Dedifferentiated amniotic fluid mesenchymal stem cell (primary cell): ENCODE data around the gene TEK.
A peak's percentile ranks its signal among the peaks of the same experiment; 100 is the strongest.

ENCODE experiments used
- DNase-seq: peaks from one replicate; pipeline ENCODE4 v3.0.0-alpha.2; 2016; ENCODE audit errors: extremely low spot score

Gene TEK

GRCh38 chr9:27212621-27213020, 103.6 kb downstream of the TEK start:
- DNase-seq: no peak

GRCh38 chr9:27227192-27227591, 118.2 kb downstream of the TEK start:
- no peak for DNase-seq

GRCh38 chr9:27239648-27240047, 130.6 kb downstream of the TEK start:
- peak; percentile 6 for DNase-seq

- peak; percentile 44 for DNase-seq
Observed at GRCh38 chr9:27247756-27248155, 138.7 kb downstream of the TEK start.

- no peak for DNase-seq
Observed at GRCh38 chr9:27248702-27249101, 139.7 kb downstream of the TEK start.

- no peak for DNase-seq
Observed at GRCh38 chr9:27258662-27259061, 149.6 kb downstream of the TEK start.

- DNase-seq: no peak
Observed at GRCh38 chr9:27260789-27261516, 151.9 kb downstream of the TEK start.

GRCh38 chr9:27261517-27262211, 152.6 kb downstream of the TEK start:
- DNase-seq: no peak

- DNase-seq: no peak
Observed at GRCh38 chr9:27272103-27272502, 163.1 kb downstream of the TEK start.

- DNase-seq: no peak
Observed at GRCh38 chr9:27273186-27273585, 164.2 kb downstream of the TEK start.

- DNase-seq: peak; percentile 68
Observed at GRCh38 chr9:27276193-27277030, 167.4 kb downstream of the TEK start.

- no peak for DNase-seq
Observed at GRCh38 chr9:27278374-27278773, 169.3 kb downstream of the TEK start.

- DNase-seq: no peak
Observed at GRCh38 chr9:27279611-27280010, 170.6 kb downstream of the TEK start.
